A549 (cell line): ENCODE data around the gene SPNS2. TPM values are rescaled to one million over a fixed set of nuclear protein-coding genes. Genes with fewer than 3 reads are reported as not detected.

ENCODE experiments used
- ATAC-seq, 2 experiments: fragments of 200-7000 bp in 1 of 2; fragments of >200 bp in 1 of 2; cut with Nextera tagmentation in 1 of 2; cut with Tn5 transposase in 1 of 2; 3 replicates each; pipeline versions ENCODE4 v1.8.0 to v1.9.1; 2018 to 2020; ENCODE audit warnings: mild to moderate bottlenecking in 1 of 2, moderate library complexity in 1 of 2
- CTCF ChIA-PET: fragments of 300-600 bp; sonication (Branson Sonifier 250); formaldehyde crosslinking; extraction: SDS; loops from one replicate; lab custom pipeline; 2021; ENCODE audit warnings: antibody characterized with exemption, inconsistent platforms; lab: Yijun Ruan, JAX
- POLR2A ChIA-PET: fragments of 350-600 bp; formaldehyde crosslinking; extraction: SDS; loops from one replicate; lab custom pipeline; 2021; ENCODE audit warnings: antibody characterized with exemption, inconsistent platforms; lab: Yijun Ruan, JAX
- DNase-seq, 2 experiments: peaks; one replicate each; pipeline versions ENCODE4 v3.0.0 to v3.0.0-alpha.2; 2011 to 2016; ENCODE audit warnings: low read depth in 1 of 2, low spot score in 1 of 2
- FAIRE-seq: peaks from 2 replicates; lab custom pipeline; 2011; peaks lifted over from hg19 to GRCh38; lab: Jason Lieb, UNC
- H3K27ac ChIP-seq, 2 experiments: fragments of >200 bp; sonication (Bioruptor Twin); formaldehyde crosslinking; 3 replicates each; pipeline ENCODE4 v1.5.1; 2016 to 2017
- H3K4me1 ChIP-seq: fragments of >200 bp; sonication (Bioruptor Twin); formaldehyde crosslinking; 3 replicates; pipeline ENCODE4 v1.6.1; 2016
- H3K4me2 ChIP-seq: fragments of >200 bp; sonication (Bioruptor Twin); formaldehyde crosslinking; 3 replicates; pipeline ENCODE4 v1.6.1; 2016
- H3K4me3 ChIP-seq: fragments of >200 bp; sonication (Bioruptor Twin); formaldehyde crosslinking; 3 replicates; pipeline ENCODE4 v1.5.1; 2016
- H3K9me3 ChIP-seq: fragments of >200 bp; sonication (Bioruptor Twin); formaldehyde crosslinking; 3 replicates; pipeline ENCODE4 v1.6.1; 2016
- ATOH8 ChIP-seq: fragments of 250-450 bp; sonication (Bioruptor Pico); IDR thresholded peaks from 2 replicates; pipeline ENCODE4 v1.5.0; 2020; ENCODE audit warnings: low read depth, mild to moderate bottlenecking, moderate library complexity
- CBX8 ChIP-seq: fragments of 200-600 bp; sonication (generic); IDR thresholded peaks from 2 replicates; pipeline ENCODE4 v1.6.1; 2016
- CHD4 ChIP-seq: fragments of 200-600 bp; sonication (generic); IDR thresholded peaks from 2 replicates; pipeline ENCODE4 v1.6.1; 2016; ENCODE audit warnings: antibody characterized with exemption, mild to moderate bottlenecking, borderline replicate concordance
- EP300 ChIP-seq, 2 experiments: fragments of >200 bp; sonication (Bioruptor Twin); formaldehyde crosslinking; IDR thresholded peaks; 2 replicates in 1 of 2; 3 replicates in 1 of 2; pipeline ENCODE4 v1.6.1; 2016 to 2017
- FOSL2 ChIP-seq, 2 experiments: fragments of 450-650 bp in 1 of 2; fragments of >200 bp in 1 of 2; sonication (Bioruptor Twin) in 1 of 2; formaldehyde crosslinking; IDR thresholded peaks; 2 replicates each; pipeline versions ENCODE4 v1.5.0 to v1.6.1; 2016 to 2020; ENCODE audit warnings: mild to moderate bottlenecking in 1 of 2, moderate library complexity in 1 of 2
- HOXB5 ChIP-seq: fragments of 250-450 bp; sonication (Bioruptor Pico); IDR thresholded peaks from 2 replicates; pipeline ENCODE4 v1.5.0; 2020; ENCODE audit warnings: mild to moderate bottlenecking, moderate library complexity
- JUNB ChIP-seq: fragments of >200 bp; sonication (Bioruptor Twin); formaldehyde crosslinking; IDR thresholded peaks from 2 replicates; pipeline ENCODE4 v1.6.1; 2016
- KDM1A ChIP-seq: fragments of 200-600 bp; sonication (generic); IDR thresholded peaks from 2 replicates; pipeline ENCODE4 v1.6.1; 2016; ENCODE audit warnings: low read depth, mild to moderate bottlenecking
- MAX ChIP-seq: IDR thresholded peaks from 2 replicates; pipeline ENCODE4 v1.6.1; 2012
- RFX5 ChIP-seq: fragments of 450-650 bp; IDR thresholded peaks from 2 replicates; pipeline ENCODE4 v1.7.1; 2014; ENCODE audit warnings: antibody characterized with exemption, mild to moderate bottlenecking, moderate library complexity
- ZC3H11A ChIP-seq: fragments of 450-650 bp; IDR thresholded peaks from 2 replicates; pipeline ENCODE4 v1.6.1; 2014; ENCODE audit warnings: antibody characterized with exemption, mild to moderate bottlenecking
- WGBS: methylation state at CpG from one replicate; pipeline ENCODE4 v1.1.6; 2017; ENCODE audit errors: missing lambda C conversion rate; 5-methylcytosine and 5-hydroxymethylcytosine counted together
- polyA plus RNA-seq, 4 experiments: library from polyadenylated mRNA; depleted of rRNA in 3 of 4; stranded (reverse); fragments of >200 nt; fragmentation: RNase III in 1 of 4; extraction: RNeasy Plus Mini Kit Qiagen cat#74134 plus additional on column Dnase treatment in 1 of 4; gene quantifications; 2 replicates in 3 of 4; 3 replicates in 1 of 4; pipeline ENCODE4 v1.2.3, GENCODE V29; 2011 to 2017

SPNS2 gene
- polyA plus RNA-seq, 2 of the 4 experiments (the other 2 are of a cell fraction): 0.27 to 0.46 TPM

- 75% methylated on average over 11 of the region's 11 CpGs for WGBS
- ChIA-PET POLR2A (no interaction called here), CTCF (interaction anchor here (1.0 to 18.8 kb wide), 6 partner anchors 9 to 200 kb away, joined by 3 to 186 read pairs (median 8); no protein-coding TSS in a partner anchor)
- no peak for TF ChIP-seq KDM1A
- no peak for TF ChIP-seq FOSL2 (IDR thresholded peaks at IDR 0.05)
- no peak for TF ChIP-seq FOSL2 (CRISPR knock-in tag; IDR thresholded peaks at IDR 0.05)
- no peak for TF ChIP-seq ATOH8
- TF ChIP-seq EP300 (IDR thresholded peaks at IDR 0.05): no peak
- TF ChIP-seq RFX5: no peak
- no peak for TF ChIP-seq CBX8
- TF ChIP-seq CHD4: no peak
- no peak for TF ChIP-seq ZC3H11A
- no peak for TF ChIP-seq HOXB5 (CRISPR knock-in tag)
- TF ChIP-seq MAX: no peak
- no peak for TF ChIP-seq JUNB
- Histone ChIP-seq H3K9me3 (no peaks in the 10 kb centered on the region), H3K4me2 (no peak overlapping the region), H3K4me3 (no peak overlapping the region), H3K27ac (no peak overlapping the region), H3K4me1 (peaks cover 12% of the 10 kb centered on the region; the same call in 2 of the 3 replicates)
- ATAC-seq: no peak
- DNase-seq: no peak
- no peak for FAIRE-seq
These were observed 89.7 kb downstream of the SPNS2 start for GRCh38 chr17:4588391-4588790.

Other genes starting within 250 kb of the SPNS2 start
- 51.7 and 63.3 TPM in 2 replicates for gene ANKFY1, start 234.9 kb upstream of the SPNS2 start, polyA plus RNA-seq (2011; rRNA removed)
- 28.5 to 31.5 TPM (median 29.3 TPM) in 3 replicates for gene ANKFY1, start 234.9 kb upstream of the SPNS2 start, polyA plus RNA-seq (2017; fragmentation: RNase III; extraction: RNeasy Plus Mini Kit Qiagen cat#74134 plus additional on column Dnase treatment)
- 100 and 117 TPM in 2 replicates for gene UBE2G1, start 132.2 kb upstream of the SPNS2 start, polyA plus RNA-seq (2011; rRNA removed)
- gene UBE2G1, start 132.2 kb upstream of the SPNS2 start, polyA plus RNA-seq (2017; fragmentation: RNase III; extraction: RNeasy Plus Mini Kit Qiagen cat#74134 plus additional on column Dnase treatment): 76.3 to 86.2 TPM (median 78.5 TPM) in 3 replicates
- gene SPNS3, start 64.9 kb upstream of the SPNS2 start, polyA plus RNA-seq (2011; rRNA removed): not detected in 2 replicates
- gene SPNS3, start 64.9 kb upstream of the SPNS2 start, polyA plus RNA-seq (2017; fragmentation: RNase III; extraction: RNeasy Plus Mini Kit Qiagen cat#74134 plus additional on column Dnase treatment): not detected in 3 replicates
- gene MYBBP1A, start 56.5 kb downstream of the SPNS2 start, polyA plus RNA-seq (2011; rRNA removed): 39.7 and 42.9 TPM in 2 replicates
- gene MYBBP1A, start 56.5 kb downstream of the SPNS2 start, polyA plus RNA-seq (2017; fragmentation: RNase III; extraction: RNeasy Plus Mini Kit Qiagen cat#74134 plus additional on column Dnase treatment): 95.0 to 103 TPM (median 95.1 TPM) in 3 replicates
- not detected in 2 replicates for gene GGT6, start 61.7 kb downstream of the SPNS2 start, polyA plus RNA-seq (2011; rRNA removed)
- gene GGT6, start 61.7 kb downstream of the SPNS2 start, polyA plus RNA-seq (2017; fragmentation: RNase III; extraction: RNeasy Plus Mini Kit Qiagen cat#74134 plus additional on column Dnase treatment): not detected in 3 replicates
- gene SMTNL2, start 85.6 kb downstream of the SPNS2 start, polyA plus RNA-seq (2011; rRNA removed): 0.05 and 0.07 TPM in 2 replicates
- 0.06 to 0.21 TPM (median 0.10 TPM) in 3 replicates for gene SMTNL2, start 85.6 kb downstream of the SPNS2 start, polyA plus RNA-seq (2017; fragmentation: RNase III; extraction: RNeasy Plus Mini Kit Qiagen cat#74134 plus additional on column Dnase treatment)
- 0.12 and 0.15 TPM in 2 replicates for gene ALOX15, start 142.8 kb downstream of the SPNS2 start, polyA plus RNA-seq (2011; rRNA removed)
- gene ALOX15, start 142.8 kb downstream of the SPNS2 start, polyA plus RNA-seq (2017; fragmentation: RNase III; extraction: RNeasy Plus Mini Kit Qiagen cat#74134 plus additional on column Dnase treatment): 0.08 to 0.12 TPM in 2 of 3 replicates, not detected in the other
- gene PELP1, start 205.3 kb downstream of the SPNS2 start, polyA plus RNA-seq (2011; rRNA removed): 30.2 and 35.5 TPM in 2 replicates
- 52.5 to 60.0 TPM (median 56.1 TPM) in 3 replicates for gene PELP1, start 205.3 kb downstream of the SPNS2 start, polyA plus RNA-seq (2017; fragmentation: RNase III; extraction: RNeasy Plus Mini Kit Qiagen cat#74134 plus additional on column Dnase treatment)
- gene ARRB2, start 211.8 kb downstream of the SPNS2 start, polyA plus RNA-seq (2011; rRNA removed): 73.1 and 74.9 TPM in 2 replicates
- 61.0 to 68.2 TPM (median 67.8 TPM) in 3 replicates for gene ARRB2, start 211.8 kb downstream of the SPNS2 start, polyA plus RNA-seq (2017; fragmentation: RNase III; extraction: RNeasy Plus Mini Kit Qiagen cat#74134 plus additional on column Dnase treatment)
- gene MED11, start 232.5 kb downstream of the SPNS2 start, polyA plus RNA-seq (2011; rRNA removed): 57.2 and 74.0 TPM in 2 replicates
- 52.6 to 62.5 TPM (median 58.1 TPM) in 3 replicates for gene MED11, start 232.5 kb downstream of the SPNS2 start, polyA plus RNA-seq (2017; fragmentation: RNase III; extraction: RNeasy Plus Mini Kit Qiagen cat#74134 plus additional on column Dnase treatment)
- gene ZMYND15, start 241.0 kb downstream of the SPNS2 start, polyA plus RNA-seq (2011; rRNA removed): 0.15 and 0.16 TPM in 2 replicates
- gene ZMYND15, start 241.0 kb downstream of the SPNS2 start, polyA plus RNA-seq (2017; fragmentation: RNase III; extraction: RNeasy Plus Mini Kit Qiagen cat#74134 plus additional on column Dnase treatment): 0.19 to 0.22 TPM (median 0.20 TPM) in 3 replicates
- 13.8 and 20.5 TPM in 2 replicates for gene CXCL16, start 241.0 kb downstream of the SPNS2 start, polyA plus RNA-seq (2011; rRNA removed)
- gene CXCL16, start 241.0 kb downstream of the SPNS2 start, polyA plus RNA-seq (2017; fragmentation: RNase III; extraction: RNeasy Plus Mini Kit Qiagen cat#74134 plus additional on column Dnase treatment): 9.1 to 11.2 TPM (median 10.1 TPM) in 3 replicates